ENCODE results near the gene CHPF. TPM values are rescaled to one million over a fixed set of nuclear protein-coding genes. Genes with fewer than 3 reads are reported as not detected.
A peak's percentile ranks its signal among the peaks of the same experiment; 100 is the strongest.

The CHPF gene
- total and polyA plus RNA-seq, 5 donors = 92.6 to 145 (median 105) TPM

DNA sequence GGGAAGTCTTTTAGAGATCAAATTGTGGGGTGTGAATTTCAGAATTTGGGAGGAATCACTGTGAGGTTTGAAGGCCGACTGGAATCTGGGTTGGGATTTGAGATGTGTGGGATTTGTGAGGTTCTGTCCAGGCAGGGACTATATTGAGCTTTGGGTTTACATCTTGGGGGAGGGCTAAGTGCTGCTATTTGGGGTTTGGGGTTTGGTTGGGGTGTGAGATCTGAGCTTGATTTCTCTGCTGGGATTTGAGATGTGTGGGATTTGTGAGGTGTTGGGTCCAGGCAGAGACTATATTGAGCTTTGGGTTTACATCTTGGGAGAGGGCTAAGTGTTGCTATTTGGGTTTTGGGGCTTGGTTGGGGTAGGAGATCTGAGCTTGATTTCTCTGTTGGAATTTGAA lies 44.1 kb downstream of the CHPF start:
- 64% methylated on average over 1 of the region's 1 CpG for WGBS
- DNase-seq = no peak
- Histone ChIP-seq H3K4me3 (ENCODE audit: low read length) (peak overlapping the region; percentile 87), H3K27me3 (ENCODE audit: control insufficient read depth, insufficient read depth) (no peaks in the 10 kb centered on the region), H3K27ac (ENCODE audit: low read length) (no peak overlapping the region), H3K4me1 (ENCODE audit: control insufficient read depth, insufficient read depth, low read length) (no peaks in the 10 kb centered on the region), H3K9me3 (ENCODE audit: control insufficient read depth, low read length) (no peaks in the 10 kb centered on the region)
- no peak for ATAC-seq
- intact Hi-C loops (cut with DNase I) = no loop called here

- intact Hi-C loops (cut with DNase I) = no loop called here
- no peaks in the 10 kb centered on the region for H3K4me1 ChIP-seq (ENCODE audit: control insufficient read depth, insufficient read depth, low read length)
- peak overlapping the region; percentile 87 for H3K4me3 ChIP-seq (ENCODE audit: low read length)
- 0% methylated on average over 3 of the region's 3 CpGs for WGBS
- no peaks in the 10 kb centered on the region for H3K9me3 ChIP-seq (ENCODE audit: control insufficient read depth, low read length)
- no peaks in the 10 kb centered on the region for H3K27me3 ChIP-seq (ENCODE audit: control insufficient read depth, insufficient read depth)
- DNase-seq = no peak
- no peak for ATAC-seq
- peak overlapping the region; percentile 86 for H3K27ac ChIP-seq (ENCODE audit: low read length)
Observed at GRCh38 chr2:219499058-219499307, 44.6 kb downstream of the CHPF start.

GRCh38 chr2:219498280-219499057 lies 45.1 kb downstream of the CHPF start, which contains the start of gene GMPPA:
Gene GMPPA (plus strand): TSS chr2:219498891. CDS start chr2:219499976, 1,085 bp downstream.
- Histone ChIP-seq H3K27me3 (ENCODE audit: control insufficient read depth, insufficient read depth) (no peaks in the 10 kb centered on the region), H3K4me1 (ENCODE audit: control insufficient read depth, insufficient read depth, low read length) (no peaks in the 10 kb centered on the region), H3K27ac (ENCODE audit: low read length) (peak within 1 kb of the TSS; percentile 86), H3K9me3 (ENCODE audit: control insufficient read depth, low read length) (no peaks in the 10 kb centered on the region), H3K4me3 (ENCODE audit: low read length) (peak within 1 kb of the TSS; percentile 87)
- DNase-seq (peak; percentile 96 to 97 (median 97)), ATAC-seq (peak; percentile 91)
- intact Hi-C loops (cut with DNase I) = no loop called here
- WGBS = under 1% methylated on average over 49 of the region's 49 CpGs

- no peaks in the 10 kb centered on the region for H3K9me3 ChIP-seq (ENCODE audit: control insufficient read depth, low read length)
- H3K4me1 ChIP-seq (ENCODE audit: control insufficient read depth, insufficient read depth, low read length) = no peaks in the 10 kb centered on the region
- 6% methylated on average over 59 of the region's 59 CpGs for WGBS
- ATAC-seq (peak; percentile 91), DNase-seq (peak; percentile 97 to 99 (median 98))
- intact Hi-C loops (cut with DNase I) = no loop called here
- H3K4me3 ChIP-seq (ENCODE audit: low read length) = peak overlapping the region; percentile 87
- H3K27me3 ChIP-seq (ENCODE audit: control insufficient read depth, insufficient read depth) = no peaks in the 10 kb centered on the region
- peak overlapping the region; percentile 86 for H3K27ac ChIP-seq (ENCODE audit: low read length)
Observed at GRCh38 chr2:219497495-219498279, 45.9 kb downstream of the CHPF start.

GRCh38 chr2:219496825-219497494 lies 46.6 kb downstream of the CHPF start:
- H3K27ac ChIP-seq (ENCODE audit: low read length) = no peak overlapping the region
- 33% methylated on average over 61 of the region's 61 CpGs for WGBS
- no peaks in the 10 kb centered on the region for H3K4me1 ChIP-seq (ENCODE audit: control insufficient read depth, insufficient read depth, low read length)
- H3K4me3 ChIP-seq (ENCODE audit: low read length) = peak overlapping the region; percentile 87
- DNase-seq = peak; percentile 42 to 79 (median 77)
- no peak for ATAC-seq
- H3K9me3 ChIP-seq (ENCODE audit: control insufficient read depth, low read length) = no peaks in the 10 kb centered on the region
- intact Hi-C loops (cut with DNase I) = no loop called here
- H3K27me3 ChIP-seq (ENCODE audit: control insufficient read depth, insufficient read depth) = no peaks in the 10 kb centered on the region

DNA sequence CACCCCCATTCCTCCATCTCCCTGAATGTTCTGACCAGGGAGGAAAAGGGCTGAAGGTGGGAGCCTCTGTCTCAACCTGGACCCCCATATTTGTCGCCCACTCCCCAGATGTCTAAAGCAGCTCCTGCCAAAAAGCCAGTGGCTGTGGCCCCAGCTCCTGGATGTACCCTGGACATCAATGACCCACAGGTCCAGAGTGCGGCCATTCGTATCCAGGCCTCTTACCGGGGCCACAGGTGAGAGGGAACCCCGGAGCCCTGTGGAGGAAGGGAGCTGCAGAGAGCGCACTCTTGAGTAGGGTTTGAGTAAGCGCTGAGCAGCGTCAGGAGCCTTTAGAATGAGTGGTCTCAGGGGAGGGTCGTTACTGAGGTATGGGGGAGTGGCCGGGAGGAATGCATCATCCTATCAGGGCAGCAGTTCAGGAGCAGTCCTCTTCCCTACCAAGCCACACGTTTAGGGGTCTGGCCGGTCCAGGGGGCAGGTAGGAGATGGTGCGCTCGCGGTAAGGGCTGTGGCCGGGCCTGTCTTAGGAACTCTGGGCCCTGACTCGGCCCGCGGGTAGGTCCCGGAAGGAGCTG lies 47.3 kb downstream of the CHPF start:
- WGBS = 45% methylated on average over 20 of the region's 20 CpGs
- intact Hi-C loops (cut with DNase I) = no loop called here
- no peaks in the 10 kb centered on the region for H3K9me3 ChIP-seq (ENCODE audit: control insufficient read depth, low read length)
- ATAC-seq (no peak), DNase-seq (peak in 2 of 3 donors; percentile 59 to 61)
- no peaks in the 10 kb centered on the region for H3K27me3 ChIP-seq (ENCODE audit: control insufficient read depth, insufficient read depth)
- H3K4me1 ChIP-seq (ENCODE audit: control insufficient read depth, insufficient read depth, low read length) = no peaks in the 10 kb centered on the region
- H3K27ac ChIP-seq (ENCODE audit: low read length) = no peak overlapping the region
- no peak overlapping the region for H3K4me3 ChIP-seq (ENCODE audit: low read length)

- H3K27me3 ChIP-seq (ENCODE audit: control insufficient read depth, insufficient read depth) = no peaks in the 10 kb centered on the region
- H3K4me3 ChIP-seq (ENCODE audit: low read length) = no peak overlapping the region
- intact Hi-C loops (cut with DNase I) = no loop called here
- H3K27ac ChIP-seq (ENCODE audit: low read length) = peak overlapping the region; percentile 15
- no peaks in the 10 kb centered on the region for H3K4me1 ChIP-seq (ENCODE audit: control insufficient read depth, insufficient read depth, low read length)
- no peaks in the 10 kb centered on the region for H3K9me3 ChIP-seq (ENCODE audit: control insufficient read depth, low read length)
- peak; percentile 70 to 83 (median 83) for DNase-seq
- WGBS = 25% methylated on average over 14 of the region's 14 CpGs
- ATAC-seq = no peak
Observed at GRCh38 chr2:219495531-219496122, 48.0 kb downstream of the CHPF start.

GRCh38 chr2:219494952-219495530 lies 48.6 kb downstream of the CHPF start:
- peak in 1 of 3 donors; percentile 37 for DNase-seq
- H3K4me3 ChIP-seq (ENCODE audit: low read length) = no peak overlapping the region
- H3K9me3 ChIP-seq (ENCODE audit: control insufficient read depth, low read length) = no peaks in the 10 kb centered on the region
- H3K27me3 ChIP-seq (ENCODE audit: control insufficient read depth, insufficient read depth) = no peaks in the 10 kb centered on the region
- WGBS = 22% methylated on average over 10 of the region's 10 CpGs
- ATAC-seq = no peak
- intact Hi-C loops (cut with DNase I) = loop anchor here in 2 of 4 donors (5.0 kb wide), 2 partner anchors 32 to 42 kb away; no protein-coding TSS in a partner anchor
- H3K4me1 ChIP-seq (ENCODE audit: control insufficient read depth, insufficient read depth, low read length) = no peaks in the 10 kb centered on the region
- H3K27ac ChIP-seq (ENCODE audit: low read length) = peak overlapping the region; percentile 15

DNA sequence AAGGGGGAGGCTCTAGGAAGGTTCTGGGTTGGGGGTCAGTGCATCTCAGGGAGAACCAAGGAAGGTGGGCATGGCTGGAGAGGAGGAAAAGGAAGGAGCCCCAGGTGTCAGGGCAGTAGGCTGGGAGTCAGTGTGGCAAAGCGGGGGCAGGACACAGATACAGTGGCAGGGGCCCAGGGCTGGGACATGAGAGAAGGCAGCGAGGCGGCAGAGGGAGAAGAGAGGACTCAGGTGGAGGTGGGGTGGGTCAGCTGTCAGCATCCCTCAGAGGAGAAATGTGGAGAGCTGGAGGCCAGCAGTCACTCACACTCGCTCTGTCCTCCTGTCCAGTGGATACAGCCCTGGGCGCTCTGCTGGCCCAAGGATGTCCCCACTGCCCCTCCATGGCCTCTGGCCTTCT lies 50.5 kb downstream of the CHPF start:
- Histone ChIP-seq H3K9me3 (ENCODE audit: control insufficient read depth, low read length) (no peaks in the 10 kb centered on the region), H3K4me1 (ENCODE audit: control insufficient read depth, insufficient read depth, low read length) (no peaks in the 10 kb centered on the region), H3K27ac (ENCODE audit: low read length) (no peak overlapping the region), H3K27me3 (ENCODE audit: control insufficient read depth, insufficient read depth) (no peaks in the 10 kb centered on the region), H3K4me3 (ENCODE audit: low read length) (no peak overlapping the region)
- DNase-seq = peak in 2 of 3 donors; percentile 26 to 52
- intact Hi-C loops (cut with DNase I) = loop anchor here in 2 of 4 donors (5.0 kb wide), 2 partner anchors 34 to 44 kb away; no protein-coding TSS in a partner anchor
- 93% methylated on average over 5 of the region's 5 CpGs for WGBS
- ATAC-seq = no peak

GRCh38 chr2:219492575-219492974 lies 51.0 kb downstream of the CHPF start:
- Histone ChIP-seq H3K27ac (ENCODE audit: low read length) (no peak overlapping the region), H3K4me3 (ENCODE audit: low read length) (no peak overlapping the region), H3K4me1 (ENCODE audit: control insufficient read depth, insufficient read depth, low read length) (no peaks in the 10 kb centered on the region), H3K9me3 (ENCODE audit: control insufficient read depth, low read length) (no peaks in the 10 kb centered on the region), H3K27me3 (ENCODE audit: control insufficient read depth, insufficient read depth) (no peaks in the 10 kb centered on the region)
- intact Hi-C loops (cut with DNase I) = loop anchor here in 2 of 4 donors (5.0 kb wide), 2 partner anchors 35 to 45 kb away; no protein-coding TSS in a partner anchor
- 66% methylated on average over 20 of the region's 20 CpGs for WGBS
- DNase-seq (peak in 2 of 3 donors; percentile 39 to 58), ATAC-seq (no peak)
